ENCODE results near the gene USP16. TPM values are rescaled to one million over a fixed set of nuclear protein-coding genes. Genes with fewer than 3 reads are reported as not detected.
A peak's percentile ranks its signal among the peaks of the same experiment; 100 is the strongest.

Gene USP16
- total and polyA plus RNA-seq, 2 of the 13 experiments (the other 11 are each of a cell fraction or from before 2014, with no cell fraction given), result 16.5 to 46.9 TPM

GRCh38 chr21:29024474-29025327 lies at the start of gene USP16 (continued):
- TF ChIP-seq STAT5B (CRISPR knock-in tag; IDR thresholded peaks at IDR 0.05) (no peak), ARNT (IDR thresholded peaks at IDR 0.05) (no peak), MXD4 (CRISPR knock-in tag; IDR thresholded peaks at IDR 0.05) (no peak; the same call in 1 of the 2 replicates), ZNF800 (CRISPR knock-in tag; IDR thresholded peaks at IDR 0.05) (no peak; the same call in 1 of the 2 replicates), NFYC (CRISPR knock-in tag; IDR thresholded peaks at IDR 0.05) (peak; percentile 97), ZNF230 (CRISPR knock-in tag; IDR thresholded peaks at IDR 0.05) (no peak; the same call in 1 of the 2 replicates), PHF21A (CRISPR knock-in tag; IDR thresholded peaks at IDR 0.05) (peak; percentile 88), TOPORS (CRISPR knock-in tag; IDR thresholded peaks at IDR 0.05) (peak; percentile 62; the same call in 1 of the 2 replicates), STAG1 (CRISPR knock-in tag; IDR thresholded peaks at IDR 0.05) (no peak), FOXP1 (IDR thresholded peaks at IDR 0.05) (no peak), FOXP1 (CRISPR knock-in tag; IDR thresholded peaks at IDR 0.05) (no peak), GFI1 (CRISPR knock-in tag; IDR thresholded peaks at IDR 0.05; ENCODE audit: borderline replicate concordance) (no peak; the same call in 1 of the 2 replicates), MIER3 (CRISPR knock-in tag; IDR thresholded peaks at IDR 0.05; ENCODE audit: borderline replicate concordance) (0 out of 2 replicates have a peak, but pooled peaks have one; percentile 52), ZNF274 (CRISPR knock-in tag; IDR thresholded peaks at IDR 0.05) (no peak; the same call in 1 of the 2 replicates), ISX (CRISPR knock-in tag; conservative IDR thresholded peaks at IDR 0.05) (peak; percentile 73; the same call in 1 of the 2 replicates), MZF1 (CRISPR knock-in tag; IDR thresholded peaks at IDR 0.05; ENCODE audit: borderline replicate concordance) (no peak), SIN3B (IDR thresholded peaks at IDR 0.05; ENCODE audit: low read length) (peak; percentile 50; the same call in 1 of the 2 replicates), GZF1 (CRISPR knock-in tag; IDR thresholded peaks at IDR 0.05) (no peak), CBX2 (IDR thresholded peaks at IDR 0.05; ENCODE audit: low read depth, low read length) (no peak), CBX2 (CRISPR knock-in tag; IDR thresholded peaks at IDR 0.05; ENCODE audit: low read depth) (no peak), KDM3A (CRISPR knock-in tag; IDR thresholded peaks at IDR 0.05; ENCODE audit: low read depth) (no peak; the same call in 1 of the 2 replicates), HNF1B (CRISPR knock-in tag; IDR thresholded peaks at IDR 0.05) (0 out of 2 replicates have a peak, but pooled peaks have one; percentile 47), ZNF614 (CRISPR knock-in tag; IDR thresholded peaks at IDR 0.05; ENCODE audit: borderline replicate concordance) (no peak), RBFOX2 (IDR thresholded peaks at IDR 0.05; ENCODE audit: low read depth, low read length) (peak; percentile 76), ZNF772 (CRISPR knock-in tag; IDR thresholded peaks at IDR 0.05) (no peak), ZNF501 (CRISPR knock-in tag; IDR thresholded peaks at IDR 0.05) (peak; percentile 74), HNRNPL (IDR thresholded peaks at IDR 0.05; ENCODE audit: low read depth, low read length) (0 out of 2 replicates have a peak, but pooled peaks have one; percentile 23), SAFB2 (CRISPR knock-in tag; IDR thresholded peaks at IDR 0.05; ENCODE audit: borderline replicate concordance, low read depth) (no peak), KDM5A (IDR thresholded peaks at IDR 0.05; ENCODE audit: borderline replicate concordance, low read length) (peak; percentile 93), MTF2 (CRISPR knock-in tag; IDR thresholded peaks at IDR 0.05; ENCODE audit: borderline replicate concordance) (no peak)

Data from HepG2 (cell line).